ENCODE measurements around the gene TMEM184B. TPM values are rescaled to one million over a fixed set of nuclear protein-coding genes. Genes with fewer than 3 reads are reported as not detected.
A peak's percentile ranks its signal among the peaks of the same experiment; 100 is the strongest.
"Not testable (repeated sequence)": the region's sequence is repeated elsewhere in the genome, so short reads cannot be mapped to it uniquely, and the experiment has no call there.

Gene TMEM184B
- total RNA-seq, 1 donor from 2014 or later: 22.6 TPM

GRCh38 chr22:38248280-38248679, 24.5 kb downstream of the TMEM184B start:
- ATAC-seq: no peak

DNA sequence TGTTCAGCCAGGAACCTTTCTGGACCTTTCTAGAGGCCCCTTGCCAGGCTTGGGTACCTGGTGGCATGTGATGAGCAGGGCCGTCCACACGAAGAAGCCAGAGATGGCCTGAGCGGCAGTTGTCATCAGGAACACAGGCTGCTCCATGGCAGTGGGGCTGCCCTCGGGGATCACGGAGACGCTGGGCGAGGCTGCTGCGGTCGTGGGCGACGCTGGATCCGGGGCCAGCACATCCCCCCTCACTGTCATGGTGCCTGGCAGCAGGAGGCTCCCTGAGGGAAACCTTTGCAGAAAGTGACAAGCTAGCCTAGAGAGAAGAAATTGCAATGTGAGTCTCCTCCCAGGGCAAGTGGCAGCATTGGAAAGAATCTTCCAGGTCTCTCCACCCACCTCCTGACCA, 25.1 kb downstream of the TMEM184B start:
- no peak for ATAC-seq

GRCh38 chr22:38246692-38247091, 26.1 kb downstream of the TMEM184B start:
- no peak for ATAC-seq

DNA sequence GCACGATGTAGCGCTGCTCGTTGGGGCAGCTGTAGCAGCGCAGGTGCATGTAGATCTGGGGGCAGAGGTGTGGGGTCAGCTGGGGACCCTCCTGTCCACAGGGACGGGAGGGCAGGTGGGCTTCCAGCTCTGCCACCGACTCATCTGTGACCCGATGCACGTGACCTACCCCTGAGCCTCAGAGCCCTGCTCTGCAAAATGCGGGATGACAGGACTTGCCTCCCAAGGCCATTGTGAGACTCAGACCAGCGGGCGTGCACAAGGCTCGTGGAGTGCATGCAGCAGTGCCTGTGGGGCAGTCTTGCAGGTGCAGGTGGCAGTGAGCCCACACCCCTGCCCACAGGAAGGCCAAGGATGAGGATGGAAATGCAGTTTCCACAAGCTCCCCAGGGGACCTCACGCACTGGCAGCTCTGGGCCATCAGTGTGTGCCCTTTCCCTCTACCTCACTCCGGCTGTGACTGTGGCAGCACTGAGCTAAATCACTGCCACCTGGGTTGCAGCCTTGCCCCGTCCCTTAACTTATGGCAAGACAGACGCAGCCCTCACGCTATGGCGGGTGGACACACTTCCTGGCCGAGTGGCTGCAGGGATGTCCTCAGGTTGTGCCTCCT, 26.7 kb downstream of the TMEM184B start:
- no peak for ATAC-seq

GRCh38 chr22:38244106-38244505, 28.7 kb downstream of the TMEM184B start:
- no peak for ATAC-seq

DNA sequence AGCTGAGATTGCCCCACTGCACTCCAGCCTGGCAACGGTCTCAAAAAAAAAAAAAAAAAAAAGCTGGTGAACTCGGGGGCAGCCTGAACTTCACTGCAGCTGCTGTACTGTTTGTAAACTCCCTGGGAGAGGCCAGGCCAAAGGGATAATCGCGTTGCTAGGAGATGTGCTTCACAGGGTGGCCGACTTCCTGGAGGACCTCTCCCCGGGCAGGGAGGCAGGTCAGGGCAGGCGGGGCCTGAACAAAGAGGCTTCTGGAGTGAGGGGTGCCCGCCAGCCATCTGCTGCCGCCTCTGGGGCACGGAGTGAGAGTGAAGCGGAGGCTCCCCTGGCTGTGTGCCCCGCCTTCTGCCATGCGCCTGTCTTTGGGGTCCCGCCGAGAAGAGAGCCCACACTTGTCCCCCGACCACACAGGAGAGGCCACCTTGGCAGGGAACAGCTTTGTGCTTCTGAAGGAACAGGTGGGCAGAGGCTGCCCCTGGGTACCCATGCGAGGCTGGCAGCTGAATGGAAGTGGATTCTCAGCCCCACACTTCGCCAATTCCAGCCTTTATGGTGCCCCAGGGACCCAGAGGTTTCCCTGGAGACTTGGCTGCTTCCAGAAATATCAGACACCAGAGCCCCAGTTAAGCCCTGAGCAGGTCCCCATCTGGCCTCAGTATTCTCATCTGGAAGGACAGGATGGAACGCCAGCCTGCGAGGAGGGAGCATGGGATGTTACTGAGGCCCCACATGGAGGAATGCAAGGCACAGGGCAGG, 29.6 kb downstream of the TMEM184B start:
- peak; percentile 55 for ATAC-seq

- ATAC-seq: peak; percentile 59
These were observed 32.0 kb downstream of the TMEM184B start for GRCh38 chr22:38240734-38241252.

GRCh38 chr22:38239101-38239761, 33.6 kb downstream of the TMEM184B start:
- ATAC-seq: peak; percentile 60

DNA sequence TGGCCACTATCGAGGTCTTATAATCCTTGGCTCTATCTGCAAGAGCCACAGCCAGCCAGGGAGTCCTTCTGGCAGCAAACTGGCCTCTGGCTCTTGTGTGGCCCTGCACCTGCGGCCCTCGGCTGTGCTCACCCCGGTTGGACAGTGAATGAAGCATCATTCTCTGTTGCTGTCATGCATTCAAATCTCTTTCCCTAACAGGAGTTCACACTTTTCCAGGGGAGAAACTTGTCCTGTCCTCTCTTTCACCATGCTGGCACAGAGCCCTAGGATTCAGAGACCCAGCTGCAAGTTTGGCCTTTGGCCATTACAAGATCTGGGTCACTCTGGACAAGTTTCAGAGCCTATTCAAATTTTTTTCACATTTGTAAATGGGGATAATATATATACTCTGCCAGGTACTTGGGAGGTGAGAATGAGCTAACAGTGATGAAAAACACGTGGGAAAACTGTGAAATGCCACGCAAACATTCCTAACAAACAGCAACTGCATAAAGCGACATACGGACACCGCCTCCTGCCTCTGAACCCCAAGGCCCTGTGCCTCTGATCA, 34.2 kb downstream of the TMEM184B start:
- no peak for ATAC-seq

GRCh38 chr22:38236786-38237185, 36.0 kb downstream of the TMEM184B start:
- ATAC-seq: peak; percentile 68

- ATAC-seq: no peak
These were observed 37.5 kb downstream of the TMEM184B start for GRCh38 chr22:38235240-38235850.

DNA sequence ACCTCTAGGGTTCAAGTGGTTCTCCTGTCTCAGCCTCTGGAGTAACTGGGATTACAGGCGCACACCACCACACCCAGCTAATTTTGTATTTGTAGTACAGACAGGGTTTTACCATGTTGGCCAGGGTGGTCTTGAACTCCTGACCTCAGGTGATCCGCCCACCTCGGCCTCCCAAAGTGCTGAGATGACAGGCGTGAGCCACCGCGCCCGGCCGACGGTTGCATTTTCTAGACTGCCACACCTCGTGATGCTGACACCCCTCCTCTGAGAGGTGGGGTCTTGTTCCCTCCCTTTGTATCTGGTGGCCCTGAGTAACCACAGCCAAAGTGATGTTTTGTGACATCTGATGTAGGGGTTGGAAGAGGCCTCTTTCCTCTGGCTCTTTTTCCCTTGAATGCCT, 39.0 kb downstream of the TMEM184B start:
- ATAC-seq: not testable (repeated sequence)

DNA sequence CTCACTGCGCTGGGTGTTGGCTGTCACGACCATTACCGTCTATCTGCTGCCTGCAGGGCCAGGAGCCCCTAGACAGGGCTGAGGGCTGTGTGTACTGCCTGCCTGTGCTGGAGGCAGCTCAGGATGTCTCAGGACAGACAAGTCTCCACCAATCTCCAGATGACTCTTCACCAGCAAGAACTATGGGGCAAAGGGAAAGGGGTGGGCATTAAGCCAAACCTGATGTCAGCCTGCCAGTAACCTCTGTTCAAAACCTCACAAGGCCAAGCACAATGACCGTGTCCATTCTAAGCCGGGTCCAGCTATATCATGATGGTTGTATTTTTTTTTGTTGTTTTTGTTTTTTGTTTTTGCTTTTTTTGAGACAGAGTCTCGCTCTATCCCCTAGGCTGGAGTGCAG, 39.4 kb downstream of the TMEM184B start:
- no peak for ATAC-seq

DNA sequence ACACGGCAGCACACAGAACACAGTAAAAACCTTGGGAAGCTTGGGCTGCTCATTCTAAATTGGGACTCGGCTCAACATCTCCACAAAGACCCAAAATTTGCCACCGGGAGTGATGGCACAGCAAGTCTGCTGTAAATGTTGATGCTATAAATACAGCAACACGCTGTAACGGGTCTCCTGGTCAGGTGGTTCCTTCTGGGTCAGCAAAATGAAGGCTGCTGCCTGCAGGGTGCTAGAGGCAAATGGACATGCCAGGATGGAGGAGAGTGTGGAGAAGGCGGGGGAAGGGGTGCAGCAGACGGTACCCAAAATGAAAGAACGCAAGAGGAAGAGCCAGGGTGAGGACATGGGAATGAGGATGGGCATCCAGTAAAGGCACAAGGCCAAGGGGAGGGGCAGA, 40.6 kb downstream of the TMEM184B start:
- ATAC-seq: no peak

GRCh38 chr22:38230916-38231315, 41.9 kb downstream of the TMEM184B start:
- ATAC-seq: no peak

DNA sequence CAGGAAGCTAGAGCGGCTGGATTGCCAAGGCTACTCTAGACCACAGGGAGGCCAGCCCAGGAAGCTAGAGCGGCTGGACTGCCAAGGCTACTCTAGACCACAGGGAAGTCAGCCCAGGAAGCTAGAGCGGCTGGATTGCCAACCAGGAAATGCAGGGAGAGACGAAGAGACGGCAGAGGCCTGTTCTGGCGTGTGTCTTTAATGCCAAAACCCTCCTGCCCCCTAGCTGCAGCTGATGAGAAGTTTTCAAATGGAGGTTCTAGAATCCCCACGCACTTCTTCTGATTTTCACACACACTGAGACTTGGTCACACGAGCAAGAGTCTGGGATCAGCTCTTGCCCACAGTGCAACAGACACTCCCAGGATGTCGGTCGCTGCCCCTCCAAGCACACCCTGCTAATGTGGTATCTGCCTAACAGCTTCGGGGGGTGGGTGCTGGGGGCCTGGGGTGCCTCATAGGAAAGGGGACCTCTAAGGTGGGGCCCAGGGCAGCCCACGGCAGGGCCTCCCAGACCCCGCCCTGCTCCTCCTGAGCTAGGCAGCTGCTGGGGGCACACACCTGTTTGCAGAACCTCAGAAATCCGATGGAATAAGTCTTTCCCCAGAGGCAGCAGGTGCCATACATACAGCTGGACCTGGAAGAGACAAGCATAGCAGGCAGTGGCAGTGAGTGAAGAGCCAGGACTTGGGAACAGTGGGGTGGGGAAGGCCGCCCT, 42.5 kb downstream of the TMEM184B start:
- ATAC-seq: peak; percentile 56

- peak; percentile 70 for ATAC-seq
These were observed 43.7 kb downstream of the TMEM184B start for GRCh38 chr22:38228873-38229740.

GRCh38 chr22:38228326-38228872, 44.4 kb downstream of the TMEM184B start:
- ATAC-seq: no peak

DNA sequence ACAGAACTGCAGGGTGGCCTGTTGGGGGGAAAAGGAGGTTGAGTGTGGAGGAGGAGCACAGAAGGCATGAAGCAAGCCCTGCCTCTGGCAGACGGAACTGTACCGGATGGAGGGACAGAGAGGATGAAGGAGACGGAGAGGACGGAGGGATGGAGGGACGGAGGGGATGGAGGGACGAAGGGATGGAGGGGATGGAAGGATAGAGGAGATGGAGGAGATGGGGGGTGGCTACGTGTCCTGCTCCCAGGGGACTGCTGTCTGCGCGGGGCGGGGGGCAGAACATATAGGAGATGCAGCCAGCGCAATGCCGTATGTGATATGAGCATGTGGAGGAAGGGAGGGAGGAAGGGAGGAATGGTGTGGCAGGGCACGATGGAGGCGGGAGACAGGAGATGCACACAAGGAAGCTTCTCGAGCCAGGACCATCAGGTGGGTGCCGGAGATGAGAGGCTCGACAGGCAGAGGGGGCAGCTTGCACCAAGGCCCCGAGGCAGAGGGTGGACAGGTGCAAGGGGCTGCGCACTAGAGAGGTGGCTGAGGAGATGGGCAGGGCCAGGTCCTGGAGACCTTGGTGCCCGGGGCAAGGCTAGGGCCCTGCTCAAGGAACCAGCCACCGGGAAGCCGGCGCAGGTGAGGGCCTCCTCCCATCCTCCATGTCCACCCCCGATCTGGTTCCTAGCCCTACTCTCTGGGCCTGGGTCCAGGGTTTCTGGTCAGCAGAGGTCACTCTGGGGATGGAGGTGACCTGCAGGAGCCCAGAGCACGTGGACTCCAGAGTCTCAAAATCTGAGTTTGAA, 45.8 kb downstream of the TMEM184B start:
- no peak for ATAC-seq

Measured in esophagus mucosa (tissue), 1 donor.